ENCODE measurements around the gene ANKS3. TPM values are rescaled to one million over a fixed set of nuclear protein-coding genes. Genes with fewer than 3 reads are reported as not detected.
A peak's percentile ranks its signal among the peaks of the same experiment; 100 is the strongest.

Gene ANKS3
- total and polyA plus RNA-seq, 12 donors = 5.1 to 33.7 (median 8.3) TPM

GRCh38 chr16:4700997-4701743, 32.9 kb downstream of the ANKS3 start:
- Histone ChIP-seq H3K27ac (no peak overlapping the region), H3K36me3 (peaks cover 0 to 99% (median 41%) of the 10 kb centered on the region in 9 donors), H3K4me1 (peaks cover 0 to 12% (median 6%) of the 10 kb centered on the region in 9 donors), H3K9me3 (no peaks in the 10 kb centered on the region), H3K27me3 (no peaks in the 10 kb centered on the region), H3K4me3 (no peak overlapping the region)
- 72 to 85% methylated on average over 33 of the region's 33 CpGs for WGBS, 2 donors
- TF ChIP-seq CTCF (IDR thresholded peaks at IDR 0.05) = no peak
- intact Hi-C loops (cut with DNase I) = no loop called here
- peak; percentile 36 to 63 for DNase-seq
- peak; percentile 50 to 87 (median 75) for ATAC-seq

- no peak for TF ChIP-seq CTCF (IDR thresholded peaks at IDR 0.05)
- WGBS, 2 donors = 94 to 96% methylated on average over 13 of the region's 13 CpGs
- no peak overlapping the region for H3K4me3 ChIP-seq
- peaks cover 0 to 19% (median 11%) of the 10 kb centered on the region in 9 donors for H3K4me1 ChIP-seq
- H3K27ac ChIP-seq = no peak overlapping the region
- no peak for ATAC-seq
- no peaks in the 10 kb centered on the region for H3K9me3 ChIP-seq
- no peak for DNase-seq
- H3K27me3 ChIP-seq = no peaks in the 10 kb centered on the region
- H3K36me3 ChIP-seq = peaks cover 0 to 99% (median 41%) of the 10 kb centered on the region in 9 donors
- intact Hi-C loops (cut with DNase I) = no loop called here
These were observed 33.6 kb downstream of the ANKS3 start for GRCh38 chr16:4700380-4700996.

- no peaks in the 10 kb centered on the region for H3K9me3 ChIP-seq
- peaks cover 10 to 32% (median 16%) of the 10 kb centered on the region in 9 donors for H3K4me1 ChIP-seq
- TF ChIP-seq CTCF (IDR thresholded peaks at IDR 0.05) = no peak
- 90% methylated on average over 19 of the region's 19 CpGs for WGBS, 2 donors
- ATAC-seq (no peak), DNase-seq (no peak)
- intact Hi-C loops (cut with DNase I) = no loop called here
- H3K36me3 ChIP-seq = peaks cover 0 to 91% (median 41%) of the 10 kb centered on the region in 9 donors
- no peaks in the 10 kb centered on the region for H3K27me3 ChIP-seq
- H3K27ac ChIP-seq = no peak overlapping the region
- H3K4me3 ChIP-seq = no peak overlapping the region
These were observed 35.0 kb downstream of the ANKS3 start for GRCh38 chr16:4699046-4699556.

GRCh38 chr16:4698321-4699045, 35.6 kb downstream of the ANKS3 start:
- intact Hi-C loops (cut with DNase I) = no loop called here
- peaks cover 0 to 85% (median 41%) of the 10 kb centered on the region in 9 donors for H3K36me3 ChIP-seq
- WGBS, 2 donors = 93 to 94% methylated on average over 35 to 36 of the region's 36 CpGs

More at GRCh38 chr16:4698321-4699045, 35.6 kb downstream of the ANKS3 start:
- ATAC-seq (no peak), DNase-seq (no peak)
- Histone ChIP-seq H3K4me3 (no peak overlapping the region), H3K27ac (no peak overlapping the region), H3K4me1 (peaks cover 10 to 32% (median 17%) of the 10 kb centered on the region in 9 donors), H3K27me3 (no peaks in the 10 kb centered on the region), H3K9me3 (no peaks in the 10 kb centered on the region)
- no peak for TF ChIP-seq CTCF (IDR thresholded peaks at IDR 0.05)
